Stimulated activated CD8-positive, alpha-beta memory T cell treated with anti-CD3 and anti-CD28 coated beads, Interleukin-7, amount 100 ng/mL, for 48 hours (primary cell): ENCODE measurements around the gene PROM1.

Experiments
- DNase-seq, 2 donors: peaks; one replicate each; pipeline ENCODE4 v3.0.0-alpha.2; 2020; ENCODE audit warnings: low read depth in 1 of 2; ENCODE audit errors: extremely low read depth in 1 of 2

Gene PROM1

GRCh38 chr4:15951781-15952180 is 132.0 kb downstream of the PROM1 start:
- DNase-seq: no peak

DNA sequence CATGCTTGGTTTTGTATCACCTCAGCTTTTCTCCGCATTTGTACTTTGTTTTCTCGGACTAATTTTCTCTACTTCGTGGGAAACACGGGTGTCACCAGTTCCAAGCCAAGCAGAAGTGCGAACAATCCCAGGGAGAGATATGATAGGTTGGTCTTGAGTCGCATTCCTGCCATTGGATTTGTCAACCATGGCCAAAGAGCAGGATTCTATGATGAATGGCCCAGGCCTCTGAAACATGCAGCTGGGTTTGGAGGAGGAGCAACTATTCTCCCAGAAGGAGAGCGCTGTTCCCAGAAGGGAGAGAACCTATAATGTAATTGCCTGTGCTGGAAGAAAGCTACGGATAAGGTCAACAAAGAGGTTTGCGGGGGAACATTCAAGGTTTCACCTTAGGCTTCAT is 135.0 kb downstream of the PROM1 start:
- no peak for DNase-seq

GRCh38 chr4:15947684-15948083 is 136.1 kb downstream of the PROM1 start:
- no peak for DNase-seq

GRCh38 chr4:15945516-15945915 is 138.3 kb downstream of the PROM1 start:
- no peak for DNase-seq

DNA sequence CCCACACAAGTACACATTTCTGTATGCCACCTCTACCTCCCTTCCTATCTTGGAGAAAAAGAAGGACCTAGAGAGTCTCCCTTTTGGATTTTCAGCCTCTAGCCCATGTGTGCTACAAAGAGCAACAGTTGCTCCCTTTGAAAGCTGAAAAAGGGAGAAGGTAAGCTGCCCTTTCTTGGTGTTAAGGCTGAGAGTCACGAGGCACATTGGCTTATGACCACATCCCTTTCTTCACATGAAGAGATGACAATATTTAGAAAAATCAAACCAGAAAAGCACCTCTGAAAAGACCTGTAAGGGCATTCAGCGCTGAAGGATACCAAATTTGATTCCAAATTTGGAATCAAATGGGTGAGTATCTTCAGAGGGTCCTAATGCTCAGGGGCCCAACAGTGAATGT is 138.9 kb downstream of the PROM1 start:
- DNase-seq: no peak

DNA sequence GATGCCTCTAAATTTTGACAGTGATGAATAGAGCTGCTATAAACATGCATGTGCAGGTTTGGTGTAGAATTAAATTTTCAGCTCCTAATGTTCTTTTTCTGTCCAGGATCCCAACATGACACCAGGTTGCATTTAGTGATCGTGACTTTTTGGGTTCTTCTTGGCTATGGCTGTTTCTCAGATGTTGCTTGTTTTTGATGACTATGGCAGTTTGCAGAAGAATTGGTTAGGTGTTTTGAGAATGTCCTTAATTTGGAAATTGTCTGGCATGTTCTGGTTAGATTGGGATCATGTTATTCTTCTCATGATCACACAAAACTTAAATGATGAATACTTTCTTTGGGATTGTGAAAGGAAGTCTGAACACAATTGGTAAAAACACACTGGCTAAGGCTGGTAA is 141.5 kb downstream of the PROM1 start:
- DNase-seq: no peak

DNA sequence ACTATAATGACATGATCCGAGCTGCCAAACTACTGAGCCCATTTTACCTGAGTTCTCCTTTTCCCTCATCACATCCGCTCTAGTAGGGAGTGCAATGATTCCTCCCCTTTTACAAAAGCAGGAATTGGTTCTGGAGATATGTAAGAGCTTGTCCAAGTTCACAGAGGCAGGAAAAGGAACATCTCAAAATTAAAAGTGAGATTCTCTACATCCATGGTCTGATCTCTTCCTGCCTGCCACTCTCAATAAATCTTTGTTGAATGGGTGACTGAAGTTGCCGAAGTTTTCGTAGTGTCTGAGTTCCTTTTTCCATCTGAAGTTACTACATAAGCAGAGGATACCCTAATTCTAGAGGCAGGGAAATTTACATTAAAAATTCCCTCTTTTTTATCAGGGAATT is 145.2 kb downstream of the PROM1 start, which contains the start of gene FGFBP1:
FGFBP1 (minus strand) TSS at position 101 of the 400 bp plus-strand sequence. CDS start 2,108 bp downstream, outside the sequence.
- DNase-seq: no peak

DNA sequence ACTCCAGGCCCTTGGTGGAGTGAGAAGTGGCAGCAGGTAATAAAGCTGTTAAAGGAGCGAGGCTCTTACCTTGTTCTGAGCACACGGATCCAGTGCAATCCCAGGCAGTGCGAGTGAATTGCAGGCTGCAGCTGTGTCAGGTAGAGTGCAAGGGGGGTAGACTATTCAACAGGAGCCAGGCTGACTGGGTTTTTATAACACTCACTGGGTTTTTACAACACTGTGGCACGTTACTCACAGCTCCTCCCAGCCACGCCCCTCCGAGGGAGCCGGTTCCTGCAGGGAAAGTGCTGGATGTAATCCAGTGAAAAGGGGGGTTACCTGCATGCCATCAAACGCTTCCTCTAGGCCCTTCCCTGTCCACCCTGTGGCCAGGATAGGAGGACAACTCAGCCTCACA is 145.6 kb downstream of the PROM1 start:
- DNase-seq: no peak

GRCh38 chr4:15936495-15936894 is 147.3 kb downstream of the PROM1 start:
- no peak for DNase-seq

DNA sequence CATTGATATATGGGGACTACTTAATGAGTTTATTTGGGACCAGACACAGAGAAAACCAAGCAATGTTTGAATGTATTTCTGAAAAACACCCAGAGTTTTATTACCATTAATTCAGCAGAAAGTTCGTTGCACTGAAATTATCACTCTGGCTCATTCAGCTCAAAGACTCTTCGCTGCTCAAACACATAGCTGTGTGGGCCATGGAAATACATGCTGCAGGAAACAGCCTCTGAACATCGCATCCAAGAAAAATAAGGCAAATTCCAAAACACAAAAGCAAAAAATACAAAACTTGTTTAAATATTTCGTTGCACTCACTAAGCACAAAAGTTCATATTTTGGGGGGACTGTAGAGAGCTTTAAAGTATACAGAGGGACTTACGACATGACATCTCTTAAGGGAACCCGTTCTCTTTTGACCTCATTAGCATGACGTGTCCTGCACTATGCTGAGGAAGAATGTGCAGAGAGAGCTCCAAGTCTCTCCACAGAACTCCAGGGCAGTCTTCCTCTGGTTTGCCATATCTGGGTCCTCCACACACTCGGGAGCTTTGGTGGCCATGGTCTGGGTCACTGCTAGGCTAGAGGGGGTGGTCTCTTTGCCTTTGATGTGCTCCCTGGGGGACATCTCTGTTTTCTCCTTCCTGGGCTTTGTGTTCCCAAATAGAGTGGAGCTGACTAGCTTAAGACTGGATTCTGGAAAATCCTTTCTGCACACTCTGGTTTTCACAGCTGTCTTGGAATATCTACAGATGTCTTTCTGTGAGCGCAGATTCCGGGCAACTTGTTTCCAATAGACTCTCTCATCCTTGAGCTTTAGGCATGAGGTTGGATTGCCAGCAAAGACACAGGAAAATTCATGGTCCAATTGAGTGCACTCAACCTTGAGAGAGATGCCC is 148.1 kb downstream of the PROM1 start:
- no peak for DNase-seq

- no peak for DNase-seq
Observed at GRCh38 chr4:15934259-15934658, 149.6 kb downstream of the PROM1 start.

- DNase-seq: no peak
Observed at GRCh38 chr4:15931451-15932210, 152.2 kb downstream of the PROM1 start.

DNA sequence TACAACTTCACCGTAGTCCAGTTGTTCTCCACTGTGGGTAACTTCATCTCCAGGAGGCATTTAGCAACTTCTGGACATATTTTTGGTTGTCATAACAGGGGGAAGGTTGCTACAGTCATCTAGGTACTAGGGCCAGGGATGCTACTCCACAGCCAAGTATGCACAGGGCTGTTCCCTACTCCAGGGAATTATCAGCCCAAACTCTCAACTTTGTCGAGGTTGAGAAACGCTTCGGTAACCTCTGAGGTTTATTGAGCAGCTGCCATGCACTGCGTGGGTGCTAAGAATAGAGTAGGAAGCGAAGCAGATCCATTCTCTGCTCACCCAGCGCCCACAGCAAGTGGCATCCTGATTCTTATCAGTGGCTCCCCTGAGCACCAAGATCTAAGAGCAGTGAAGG is 153.5 kb downstream of the PROM1 start:
- no peak for DNase-seq

- DNase-seq: no peak
Observed at GRCh38 chr4:15929540-15929939, 154.3 kb downstream of the PROM1 start.

GRCh38 chr4:15928883-15929282 is 154.9 kb downstream of the PROM1 start:
- no peak for DNase-seq

DNA sequence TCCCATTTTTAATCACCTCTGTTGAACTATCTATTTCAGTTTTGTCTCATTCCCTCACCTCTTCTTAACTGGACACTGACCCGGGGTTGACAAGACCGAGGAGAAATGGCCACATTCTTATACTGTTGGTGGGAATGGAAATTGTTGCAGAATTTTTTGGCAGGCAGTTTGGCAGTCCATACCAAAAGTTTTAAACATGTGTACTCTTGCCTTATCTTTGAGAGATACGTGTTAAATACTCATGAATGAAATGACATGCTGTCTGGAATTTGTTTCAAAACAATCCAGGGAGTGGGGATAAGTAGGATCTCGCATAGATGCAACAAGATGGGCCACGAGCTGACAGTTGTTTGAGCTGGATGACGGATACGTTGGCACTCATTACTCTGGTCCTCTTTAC is 157.3 kb downstream of the PROM1 start:
- no peak for DNase-seq

DNA sequence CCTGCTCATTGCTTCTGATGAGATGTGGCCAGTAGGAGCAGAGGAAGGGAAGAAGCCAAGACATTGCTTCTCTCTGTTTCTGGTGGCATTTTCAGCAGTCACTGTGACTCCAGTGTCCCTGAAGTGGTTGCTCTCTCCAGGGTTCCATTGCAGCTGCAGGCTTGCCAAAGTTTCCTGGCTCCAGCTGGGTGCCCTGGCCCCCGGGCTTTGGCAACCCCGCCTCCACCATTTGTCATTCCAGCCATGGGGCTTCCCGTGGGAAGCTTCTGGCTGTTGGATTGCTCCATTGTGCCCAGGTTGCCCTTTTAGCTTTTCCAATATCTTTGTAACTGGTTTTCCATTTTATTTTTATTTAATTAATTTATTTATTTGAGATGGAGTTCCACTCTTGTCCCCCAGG is 158.0 kb downstream of the PROM1 start:
- DNase-seq: no peak

- no peak for DNase-seq
Observed at GRCh38 chr4:15921592-15921932, 162.3 kb downstream of the PROM1 start.

GRCh38 chr4:15920723-15921591 is 162.9 kb downstream of the PROM1 start:
- DNase-seq: no peak

DNA sequence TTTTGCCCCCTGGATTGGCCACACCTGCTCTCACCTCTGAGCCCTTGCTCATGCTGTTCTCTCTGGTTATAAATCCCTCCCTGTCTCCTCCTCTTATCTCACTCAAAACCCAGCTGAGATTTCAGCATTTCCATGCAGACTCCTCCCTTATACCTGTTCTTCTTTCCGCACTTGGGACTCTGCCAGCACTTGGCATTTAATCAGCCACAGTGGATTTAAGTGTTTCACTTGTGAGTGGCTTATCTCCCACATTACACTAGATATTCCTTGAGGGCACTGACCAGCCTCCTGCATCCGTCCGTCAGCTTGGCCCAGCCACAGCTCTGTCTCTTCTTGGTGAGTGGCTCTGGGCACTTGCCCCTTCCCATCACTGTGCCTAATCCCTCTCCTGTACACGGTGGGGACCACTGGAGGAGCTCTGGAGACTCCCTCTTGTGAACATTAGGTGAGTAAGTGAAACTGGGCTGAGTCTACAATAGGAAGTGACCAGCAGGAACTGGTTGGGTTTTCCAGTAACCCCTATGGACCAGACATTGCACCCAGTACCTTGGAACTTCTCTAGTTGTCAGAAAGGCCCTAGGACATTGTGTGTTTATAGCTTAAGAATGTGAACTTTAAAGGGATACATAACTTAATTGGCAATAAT is 165.2 kb downstream of the PROM1 start:
- DNase-seq: no peak
